ENCODE measurements around the gene LGI1. TPM values are rescaled to one million over a fixed set of nuclear protein-coding genes. Genes with fewer than 3 reads are reported as not detected.

The LGI1 gene
- total and polyA plus RNA-seq, 2 experiments from 2014 or later = not detected

DNA sequence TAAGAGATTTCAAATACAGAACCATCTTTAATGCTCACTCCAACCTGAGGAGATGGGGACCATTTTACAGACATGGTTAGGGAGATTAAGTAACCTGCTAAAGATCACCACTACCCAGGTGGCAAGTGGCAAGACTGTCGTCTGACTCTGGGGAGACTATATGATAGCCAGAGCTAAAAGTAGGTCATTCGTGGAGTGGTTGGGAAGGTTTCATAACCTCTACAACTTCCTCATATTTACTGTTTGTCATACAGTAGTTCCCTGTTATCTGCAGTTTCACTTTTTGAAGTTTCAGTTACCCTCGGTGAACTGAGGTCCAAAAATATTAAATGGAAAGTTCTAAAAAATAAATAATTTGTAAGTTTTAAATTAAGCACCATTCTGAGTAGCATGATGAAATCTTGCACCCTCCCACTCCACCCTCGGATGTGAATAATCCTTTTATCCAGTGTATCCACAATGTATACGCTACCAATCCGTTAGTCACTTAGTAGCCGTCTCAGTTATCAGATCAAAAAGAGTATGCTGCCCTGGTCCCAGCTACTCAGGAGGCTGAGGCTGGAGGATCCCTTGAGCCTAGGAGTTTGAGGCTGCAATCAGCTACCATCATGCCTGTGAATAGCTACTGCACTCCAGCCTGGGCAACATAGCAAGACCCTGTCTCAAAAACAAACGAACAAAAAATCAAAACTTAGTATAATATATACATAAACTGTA is 14.9 kb upstream of the LGI1 start:
- no peaks in the 10 kb centered on the region for H3K9me3 ChIP-seq (ENCODE audit: low read depth)
- H3K4me2 ChIP-seq (ENCODE audit: unreplicated experiment) = no peak overlapping the region
- H3K27ac ChIP-seq = no peak overlapping the region
- H3K79me2 ChIP-seq (ENCODE audit: insufficient read depth) = no peaks in the 10 kb centered on the region
- no peak overlapping the region for H3K4me3 ChIP-seq
- no peak for TF ChIP-seq EZH2 (IDR thresholded peaks at IDR 0.05; ENCODE audit: insufficient read depth, poor library complexity, severe bottlenecking)
- TF ChIP-seq EZH2phosphoT487 (IDR thresholded peaks at IDR 0.05; ENCODE audit: insufficient read depth, low read depth) = no peak
- no peak for DNase-seq
- H3K9ac ChIP-seq = no peak overlapping the region
- H2AFZ ChIP-seq = no peak overlapping the region
- H3K27me3 ChIP-seq (replicated peaks; ENCODE audit: insufficient read depth) = 0 out of 2 replicates have a peak, but pooled peaks cover 4% of the 10 kb centered on the region
- no peaks in the 10 kb centered on the region for H3K36me3 ChIP-seq (ENCODE audit: low read depth)
- H4K20me1 ChIP-seq (ENCODE audit: insufficient read depth) = no peaks in the 10 kb centered on the region
- 0 out of 2 replicates have a peak, but pooled peaks cover 3% of the 10 kb centered on the region for H3K4me1 ChIP-seq (ENCODE audit: insufficient read depth)
- H3F3A ChIP-seq (ENCODE audit: insufficient read depth) = no peaks in the 10 kb centered on the region
- no peaks in the 10 kb centered on the region for H3K9me2 ChIP-seq (ENCODE audit: insufficient read depth)
- WGBS, 2 experiments (ENCODE audit: low coverage in 1 of 2, low lambda C conversion rate in 2 of 2, missing lambda C conversion rate in 2 of 2) = 63 to 67% methylated on average over 8 of the region's 8 CpGs
- in situ Hi-C loops (cut with MboI) = no loop called here

DNA sequence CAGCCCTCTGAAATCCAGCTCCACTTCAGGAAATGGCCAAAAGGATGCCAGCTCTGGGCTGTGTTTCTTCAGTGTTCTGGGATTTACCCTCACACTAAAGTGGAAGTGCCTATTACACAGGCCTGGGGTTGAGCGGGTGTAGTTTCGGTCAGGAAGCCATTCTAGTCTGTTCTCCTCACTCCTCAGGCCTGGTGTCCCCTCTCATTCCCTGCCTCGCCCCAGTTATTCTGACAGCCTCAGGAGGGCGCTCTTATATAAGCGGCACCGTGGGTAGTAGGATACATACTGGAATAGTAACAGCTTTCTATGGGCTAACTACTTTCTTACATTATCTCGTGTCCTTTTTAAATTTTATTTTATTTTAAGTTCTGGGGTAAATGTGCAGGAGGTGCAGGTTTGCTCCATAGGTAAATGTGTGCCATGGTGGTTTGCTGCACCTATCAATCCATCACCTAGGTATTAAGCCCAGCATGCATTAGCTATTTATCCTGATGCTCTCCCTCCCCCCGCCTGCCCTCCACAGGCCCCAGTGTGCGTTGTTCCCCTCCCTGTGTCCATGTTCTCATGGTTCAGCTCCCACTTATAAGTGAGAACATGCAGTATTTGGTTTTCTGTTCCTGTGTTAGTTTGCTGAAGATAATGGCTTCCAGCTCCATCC is 12.2 kb upstream of the LGI1 start:
- Histone ChIP-seq H3K4me1 (ENCODE audit: insufficient read depth) (0 out of 2 replicates have a peak, but pooled peaks cover 3% of the 10 kb centered on the region), H3K36me3 (ENCODE audit: low read depth) (no peaks in the 10 kb centered on the region), H2AFZ (no peak overlapping the region), H3K79me2 (ENCODE audit: insufficient read depth) (no peaks in the 10 kb centered on the region), H3K4me3 (no peak overlapping the region), H3K4me2 (ENCODE audit: unreplicated experiment) (no peak overlapping the region), H3K9me2 (ENCODE audit: insufficient read depth) (no peaks in the 10 kb centered on the region), H3K9ac (no peak overlapping the region), H3K27ac (no peak overlapping the region), H4K20me1 (ENCODE audit: insufficient read depth) (no peaks in the 10 kb centered on the region), H3K27me3 (replicated peaks; ENCODE audit: insufficient read depth) (0 out of 2 replicates have a peak, but pooled peaks cover 4% of the 10 kb centered on the region), H3F3A (ENCODE audit: insufficient read depth) (no peaks in the 10 kb centered on the region), H3K9me3 (ENCODE audit: low read depth) (no peaks in the 10 kb centered on the region)
- no peak for TF ChIP-seq EZH2 (IDR thresholded peaks at IDR 0.05; ENCODE audit: insufficient read depth, poor library complexity, severe bottlenecking)
- no peak for TF ChIP-seq EZH2phosphoT487 (IDR thresholded peaks at IDR 0.05; ENCODE audit: insufficient read depth, low read depth)
- 33 to 35% methylated on average over 9 of the region's 9 CpGs for WGBS, 2 experiments (ENCODE audit: low coverage in 1 of 2, low lambda C conversion rate in 2 of 2, missing lambda C conversion rate in 2 of 2)
- in situ Hi-C loops (cut with MboI) = no loop called here
- DNase-seq = peak; percentile 49

DNA sequence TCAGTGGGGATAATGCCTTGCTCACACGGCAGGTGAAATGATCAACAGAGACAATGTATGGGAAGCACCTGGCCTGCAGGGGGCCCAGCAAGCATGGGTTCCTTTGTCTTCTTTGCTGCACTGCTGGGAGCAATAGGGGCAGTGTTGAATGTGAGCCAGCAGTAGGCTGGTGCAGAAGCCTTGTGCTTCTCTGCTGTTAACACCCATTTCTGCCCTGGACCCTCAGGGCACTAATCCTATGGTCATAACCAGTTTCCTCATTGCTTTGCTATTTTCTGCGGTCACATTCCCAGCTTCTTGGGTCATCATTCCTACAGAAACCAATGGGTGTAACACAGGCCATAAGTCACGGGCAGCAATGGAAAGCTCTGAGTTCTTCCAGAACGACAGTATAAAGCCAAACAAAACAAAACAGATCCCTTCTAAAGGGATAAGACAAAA is 10.9 kb upstream of the LGI1 start:
- Histone ChIP-seq H3K9ac (no peak overlapping the region), H3F3A (ENCODE audit: insufficient read depth) (no peaks in the 10 kb centered on the region), H3K9me3 (ENCODE audit: low read depth) (no peaks in the 10 kb centered on the region), H3K79me2 (ENCODE audit: insufficient read depth) (no peaks in the 10 kb centered on the region), H2AFZ (no peak overlapping the region; the same call in 1 of the 2 replicates), H4K20me1 (ENCODE audit: insufficient read depth) (no peaks in the 10 kb centered on the region), H3K4me2 (ENCODE audit: unreplicated experiment) (peak overlapping the region; percentile 34), H3K4me3 (no peak overlapping the region), H3K27ac (peak overlapping the region; percentile 52), H3K27me3 (replicated peaks; ENCODE audit: insufficient read depth) (0 out of 2 replicates have a peak, but pooled peaks cover 4% of the 10 kb centered on the region), H3K9me2 (ENCODE audit: insufficient read depth) (no peaks in the 10 kb centered on the region), H3K4me1 (ENCODE audit: insufficient read depth) (0 out of 2 replicates have a peak, but pooled peaks cover 3% of the 10 kb centered on the region), H3K36me3 (ENCODE audit: low read depth) (no peaks in the 10 kb centered on the region)
- no peak for TF ChIP-seq EZH2phosphoT487 (IDR thresholded peaks at IDR 0.05; ENCODE audit: insufficient read depth, low read depth)
- TF ChIP-seq EZH2 (IDR thresholded peaks at IDR 0.05; ENCODE audit: insufficient read depth, poor library complexity, severe bottlenecking) = no peak
- DNase-seq = peak; percentile 83
- 25 to 28% methylated on average over 4 of the region's 4 CpGs for WGBS, 2 experiments (ENCODE audit: low coverage in 1 of 2, low lambda C conversion rate in 2 of 2, missing lambda C conversion rate in 2 of 2)
- in situ Hi-C loops (cut with MboI) = no loop called here

DNA sequence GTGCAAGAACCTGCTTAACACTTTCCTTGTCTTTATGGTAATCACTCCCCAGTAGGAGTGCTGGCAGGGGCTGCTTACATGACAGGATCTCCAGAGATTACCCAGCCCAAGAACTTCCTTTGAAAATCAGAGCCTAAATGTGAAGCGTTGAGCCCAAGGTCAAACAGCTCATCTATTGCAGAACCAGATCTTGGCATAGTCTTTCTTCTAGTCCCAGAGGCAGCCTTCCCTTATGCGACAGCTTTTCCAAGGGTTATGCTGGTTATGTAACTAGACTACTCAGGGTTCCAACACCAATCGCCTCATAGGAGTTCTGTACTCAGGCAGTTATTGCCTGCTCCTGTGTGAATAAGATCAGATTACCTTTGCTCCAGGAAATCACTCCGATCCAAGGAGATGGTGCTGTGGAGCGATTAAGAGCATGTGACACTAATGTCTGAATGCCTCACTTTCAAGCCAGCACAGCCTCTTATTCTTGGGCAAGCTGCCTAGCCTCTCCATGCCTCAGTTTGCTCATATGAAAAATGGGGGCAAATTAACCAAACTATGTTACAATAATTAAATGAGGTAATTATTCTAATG is 8.4 kb upstream of the LGI1 start:
- no peaks in the 10 kb centered on the region for H3K27me3 ChIP-seq (replicated peaks; ENCODE audit: insufficient read depth)
- no peak overlapping the region for H2AFZ ChIP-seq
- H3K27ac ChIP-seq = no peak overlapping the region
- H3K4me2 ChIP-seq (ENCODE audit: unreplicated experiment) = no peak overlapping the region
- 26 to 27% methylated on average over 5 of the region's 5 CpGs for WGBS, 2 experiments (ENCODE audit: low coverage in 1 of 2, low lambda C conversion rate in 2 of 2, missing lambda C conversion rate in 2 of 2)
- 0 out of 2 replicates have a peak, but pooled peaks cover 3% of the 10 kb centered on the region for H3K4me1 ChIP-seq (ENCODE audit: insufficient read depth)
- DNase-seq = peak; percentile 12
- H3K9me2 ChIP-seq (ENCODE audit: insufficient read depth) = no peaks in the 10 kb centered on the region
- TF ChIP-seq EZH2 (IDR thresholded peaks at IDR 0.05; ENCODE audit: insufficient read depth, poor library complexity, severe bottlenecking) (no peak), EZH2phosphoT487 (IDR thresholded peaks at IDR 0.05; ENCODE audit: insufficient read depth, low read depth) (no peak)
- H3K36me3 ChIP-seq (ENCODE audit: low read depth) = no peaks in the 10 kb centered on the region
- H3K9ac ChIP-seq = no peak overlapping the region
- in situ Hi-C loops (cut with MboI) = no loop called here
- H4K20me1 ChIP-seq (ENCODE audit: insufficient read depth) = no peaks in the 10 kb centered on the region
- H3F3A ChIP-seq (ENCODE audit: insufficient read depth) = no peaks in the 10 kb centered on the region
- no peak overlapping the region for H3K4me3 ChIP-seq
- no peaks in the 10 kb centered on the region for H3K79me2 ChIP-seq (ENCODE audit: insufficient read depth)
- no peaks in the 10 kb centered on the region for H3K9me3 ChIP-seq (ENCODE audit: low read depth)
